IMR-90 (cell line): ENCODE data around the gene ABHD3. TPM values are rescaled to one million over a fixed set of nuclear protein-coding genes. Genes with fewer than 3 reads are reported as not detected.

Source experiments
- ATAC-seq: fragments of 200-7000 bp; cut with Tn5 transposase; 2 replicates; pipeline ENCODE4 v1.9.1; 2020; ENCODE audit warnings: low read depth, mild to moderate bottlenecking, moderate library complexity
- BruUV-seq: library from RNA; stranded (reverse); fragments of 400-500 nt; replicated peaks from 2 replicates; lab custom pipeline; 2021; lab: Mats Ljungman, UMichigan
- CTCF ChIA-PET: fragments of 300-600 bp; formaldehyde crosslinking; extraction: SDS; loops from one replicate; lab custom pipeline; 2021; ENCODE audit warnings: antibody characterized with exemption; lab: Yijun Ruan, JAX
- POLR2A ChIA-PET: fragments of 300-600 bp; sonication (Branson Sonifier 250); formaldehyde crosslinking; loops from one replicate; lab custom pipeline; 2022; ENCODE audit warnings: antibody characterized with exemption; ENCODE audit not compliant: unreplicated experiment; lab: Charles Lee
- DNase-seq: peaks from one replicate; pipeline ENCODE4 v3.0.0; 2013
- H2AFZ ChIP-seq: replicated peaks from 2 replicates; pipeline ENCODE3; 2013; ENCODE audit warnings: low read length, mild to moderate bottlenecking; ENCODE audit not compliant: poor library complexity
- H2AK5ac ChIP-seq: 2 replicates; pipeline ENCODE4 v1.6.1; 2013; ENCODE audit warnings: low read depth, low read length, inconsistent platforms
- H2AK9ac ChIP-seq: replicated peaks from 2 replicates; pipeline ENCODE3; 2013; ENCODE audit warnings: mild to moderate bottlenecking, low read depth, low read length, moderate library complexity; ENCODE audit not compliant: poor library complexity
- H2BK120ac ChIP-seq: 2 replicates; pipeline ENCODE4 v1.6.1; 2013; ENCODE audit warnings: low read depth, low read length, inconsistent platforms
- H2BK15ac ChIP-seq: 3 replicates; pipeline ENCODE4 v1.6.1; 2013; ENCODE audit warnings: low read depth, low read length, inconsistent platforms
- H2BK20ac ChIP-seq: 2 replicates; pipeline ENCODE4 v1.6.1; 2013; ENCODE audit warnings: low read depth, mild to moderate bottlenecking, inconsistent platforms, low read length, moderate library complexity
- H2BK5ac ChIP-seq: 2 replicates; pipeline ENCODE4 v1.6.1; 2013; ENCODE audit warnings: mild to moderate bottlenecking, low read depth, low read length, inconsistent platforms; ENCODE audit not compliant: poor library complexity, severe bottlenecking
- H3K14ac ChIP-seq: replicated peaks from 2 replicates; pipeline ENCODE4 v1.6.1; 2013; ENCODE audit warnings: low read depth, low read length, inconsistent platforms
- H3K18ac ChIP-seq: 2 replicates; pipeline ENCODE4 v1.6.1; 2013; ENCODE audit warnings: low read depth, low read length, control low read depth
- H3K23ac ChIP-seq: 2 replicates; pipeline ENCODE4 v1.6.1; 2013; ENCODE audit warnings: low read depth, low read length, inconsistent platforms
- H3K27ac ChIP-seq: 2 replicates; pipeline ENCODE4 v1.5.1; 2013; ENCODE audit warnings: mild to moderate bottlenecking, control low read depth, low read length; ENCODE audit not compliant: insufficient read depth
- H3K27me3 ChIP-seq: 2 replicates; pipeline ENCODE4 v1.6.1; 2013; ENCODE audit warnings: low read length; ENCODE audit not compliant: control insufficient read depth, insufficient read depth
- H3K36me3 ChIP-seq: 2 replicates; pipeline ENCODE4 v1.6.1; 2013; ENCODE audit warnings: low read length, mixed read lengths; ENCODE audit not compliant: control insufficient read depth, insufficient read depth
- H3K4ac ChIP-seq: 2 replicates; pipeline ENCODE4 v1.6.1; 2013; ENCODE audit warnings: low read depth, low read length, inconsistent platforms
- H3K4me1 ChIP-seq: 2 replicates; pipeline ENCODE4 v1.6.1; 2013; ENCODE audit warnings: low read length, mixed read lengths; ENCODE audit not compliant: control insufficient read depth, insufficient read depth
- H3K4me2 ChIP-seq: 2 replicates; pipeline ENCODE4 v1.6.1; 2013; ENCODE audit warnings: low read depth, mild to moderate bottlenecking, control low read depth, low read length, moderate library complexity
- H3K4me3 ChIP-seq: 2 replicates; pipeline ENCODE4 v1.5.1; 2013; ENCODE audit warnings: low read depth, mild to moderate bottlenecking, control low read depth, low read length, moderate library complexity; ENCODE audit not compliant: insufficient read depth
- H3K56ac ChIP-seq: 2 replicates; pipeline ENCODE4 v1.6.1; 2013; ENCODE audit warnings: low read length, inconsistent platforms; ENCODE audit not compliant: insufficient read depth; ENCODE audit errors: extremely low read depth
- H3K79me1 ChIP-seq, 2 experiments: 2 replicates each; pipeline ENCODE4 v1.6.1; 2013; ENCODE audit warnings: low read length in 2 of 2, inconsistent platforms in 1 of 2, low read depth in 1 of 2
- H3K9ac ChIP-seq: 2 replicates; pipeline ENCODE4 v1.6.1; 2013; ENCODE audit warnings: low read depth, low read length, control low read depth
- H3K9me1 ChIP-seq: 2 replicates; pipeline ENCODE4 v1.6.1; 2013; ENCODE audit warnings: low read length, inconsistent platforms; ENCODE audit not compliant: insufficient read depth
- H3K9me3 ChIP-seq: 2 replicates; pipeline ENCODE4 v1.6.1; 2013; ENCODE audit warnings: low read length; ENCODE audit not compliant: control insufficient read depth, insufficient read depth
- H4K20me1 ChIP-seq: 2 replicates; pipeline ENCODE4 v1.6.1; 2013; ENCODE audit warnings: low read length, inconsistent platforms; ENCODE audit not compliant: insufficient read depth
- H4K5ac ChIP-seq: 2 replicates; pipeline ENCODE4 v1.6.1; 2013; ENCODE audit warnings: mild to moderate bottlenecking, low read depth, low read length, control low read depth
- H4K8ac ChIP-seq, 2 experiments: 2 replicates each; pipeline ENCODE4 v1.6.1; 2013; ENCODE audit warnings: low read depth in 2 of 2, low read length in 2 of 2, control low read depth in 1 of 2, inconsistent platforms in 1 of 2
- H4K91ac ChIP-seq: 2 replicates; pipeline ENCODE4 v1.6.1; 2013; ENCODE audit warnings: low read depth, low read length, inconsistent platforms; ENCODE audit not compliant: insufficient read depth
- MXI1 ChIP-seq: IDR thresholded peaks from 2 replicates; pipeline ENCODE4 v1.6.1; 2012; ENCODE audit warnings: low read depth, mild to moderate bottlenecking, low read length, moderate library complexity, borderline replicate concordance
- WGBS, 2 experiments: methylation state at CpG; one replicate each; pipeline versions ENCODE4 v1.1.5 to v1.1.7; 2013; ENCODE audit warnings: missing lambda C conversion rate in 2 of 2; ENCODE audit not compliant: insufficient read length in 1 of 2; ENCODE audit errors: extremely low coverage in 2 of 2; 5-methylcytosine and 5-hydroxymethylcytosine counted together
- dilution Hi-C: fragments of 300-500 bp; cut with HindIII; formaldehyde crosslinking; loops from one replicate; pipeline ENCODE4 v1.14.3; 2018; ENCODE audit warnings: low sequenced_read_pairs; ENCODE audit not compliant: unreplicated experiment
- in situ Hi-C: fragments of 300-500 bp; cut with MboI; formaldehyde crosslinking; loops from 3 replicates; pipeline ENCODE4 v1.14.3; 2019; ENCODE audit warnings: low sequenced_read_pairs, inconsistent platforms, mixed read lengths
- intact Hi-C: fragments of 100-400 bp; cut with micrococcal nuclease; formaldehyde crosslinking; loops from 2 replicates; pipeline ENCODE4 v1.10.0; 2022
- polyA plus RNA-seq, 3 experiments: library from polyadenylated mRNA; depleted of rRNA; stranded (reverse); fragments of >200 nt; gene quantifications; 2 replicates each; pipeline ENCODE4 v1.2.3, GENCODE V29; 2012; ENCODE audit warnings: low replicate concordance in 1 of 3
- total RNA-seq: library from RNA; depleted of rRNA; stranded (reverse); fragments of >200 nt; gene quantifications from 2 replicates; pipeline ENCODE4 v1.2.3, GENCODE V29; 2012
- TF ChIP-seq, protein P1 (sequence below): conservative IDR thresholded peaks from 2 replicates; pipeline ENCODE4 v1.5.1; 2012; ENCODE audit warnings: mild to moderate bottlenecking, low read depth, low read length, improper control_type of control experiment

ABHD3 gene
- total and polyA plus RNA-seq, 2 of the 4 experiments (the other 2 are of a cell fraction): 4.5 to 5.5 TPM

DNA sequence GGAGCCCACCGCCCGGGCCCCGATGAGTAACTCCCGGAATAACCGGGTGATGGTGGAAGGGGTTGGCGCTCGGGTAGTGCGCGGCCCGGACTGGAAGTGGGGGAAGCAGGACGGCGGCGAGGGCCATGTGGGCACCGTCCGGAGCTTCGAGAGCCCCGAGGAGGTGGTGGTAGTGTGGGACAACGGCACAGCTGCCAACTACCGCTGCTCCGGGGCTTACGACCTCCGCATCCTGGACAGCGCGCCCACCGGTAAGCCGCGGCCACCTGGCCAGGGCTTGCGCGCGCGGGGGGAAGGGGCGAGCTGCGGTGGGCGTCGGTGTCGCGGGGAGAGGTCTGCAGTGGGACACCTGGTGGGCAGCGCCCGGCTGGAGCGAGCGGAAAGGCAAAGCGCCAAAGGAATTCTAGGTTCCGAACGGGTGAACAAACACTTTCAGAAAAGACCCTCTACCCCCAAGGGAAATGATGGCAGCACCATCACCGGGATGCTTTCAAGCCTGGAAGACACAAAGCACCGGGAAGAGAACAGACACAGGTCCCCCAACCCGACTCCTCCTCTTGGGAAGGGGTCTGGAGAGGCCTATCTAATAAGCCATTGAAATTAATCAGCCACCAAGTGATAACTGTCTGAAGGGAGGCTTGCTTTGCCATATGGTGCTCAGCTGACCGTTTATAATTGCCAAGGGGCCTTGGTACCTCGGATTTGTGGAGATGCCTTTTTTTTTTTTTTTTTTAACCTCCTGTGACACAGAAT, 37.2 kb upstream of the ABHD3 start:
- ATAC-seq: peak; percentile 9
- H3K9me3 ChIP-seq: no peaks in the 10 kb centered on the region
- peak overlapping the region; percentile 58 for H3K9ac ChIP-seq
- in situ Hi-C loops (no loop called here), intact Hi-C loops (loop anchor here (10.0 kb wide), 2 partner anchors 113 to 127 kb away; partner anchors contain the start of gene SNRPD1), dilution Hi-C loops (no loop called here)
- CTCF ChIA-PET: interaction anchor here (1.2 to 1.4 kb wide), 2 partner anchors 10 to 37 kb away, joined by 3 to 4 read pairs; no protein-coding TSS in a partner anchor
- H4K5ac ChIP-seq: no peak overlapping the region
- WGBS, 2 experiments: 0% methylated on average over 16 of the region's 49 CpGs; no CpG with 5 or more reads in 1 of the 2 experiments
- H2AK9ac ChIP-seq: peak overlapping the region; percentile 90
- peak overlapping the region; percentile 91 for H3K23ac ChIP-seq
- H3K56ac ChIP-seq: peak overlapping the region; percentile 22; the same call in 1 of the 2 replicates
- peak overlapping the region; percentile 31; the same call in 1 of the 2 replicates for H2AK5ac ChIP-seq
- no peaks in the 10 kb centered on the region for H3K27me3 ChIP-seq
- H3K4me2 ChIP-seq: peak overlapping the region; percentile 85
- POLR2A ChIA-PET: interaction anchor here (0.6 kb wide), 1 partner anchor 24 kb away, joined by 4 read pairs; no protein-coding TSS in a partner anchor
- H4K8ac ChIP-seq: peak overlapping the region in 1 of 2 experiments; percentile 39; a peak in 1 of 4 replicates
- H2BK5ac ChIP-seq: no peak overlapping the region
- no peak overlapping the region for H2BK120ac ChIP-seq
- DNase-seq: peak; percentile 9
- H3K4ac ChIP-seq: peak overlapping the region; percentile 36; the same call in 1 of the 2 replicates
- peak overlapping the region; percentile 72 for H3K14ac ChIP-seq
- peak overlapping the region; percentile 97 for H2AFZ ChIP-seq
- H4K91ac ChIP-seq: no peak overlapping the region
- TF ChIP-seq MXI1: 0 out of 2 replicates have a peak, but pooled peaks have one; percentile 32
- TF ChIP-seq, protein P1, sequence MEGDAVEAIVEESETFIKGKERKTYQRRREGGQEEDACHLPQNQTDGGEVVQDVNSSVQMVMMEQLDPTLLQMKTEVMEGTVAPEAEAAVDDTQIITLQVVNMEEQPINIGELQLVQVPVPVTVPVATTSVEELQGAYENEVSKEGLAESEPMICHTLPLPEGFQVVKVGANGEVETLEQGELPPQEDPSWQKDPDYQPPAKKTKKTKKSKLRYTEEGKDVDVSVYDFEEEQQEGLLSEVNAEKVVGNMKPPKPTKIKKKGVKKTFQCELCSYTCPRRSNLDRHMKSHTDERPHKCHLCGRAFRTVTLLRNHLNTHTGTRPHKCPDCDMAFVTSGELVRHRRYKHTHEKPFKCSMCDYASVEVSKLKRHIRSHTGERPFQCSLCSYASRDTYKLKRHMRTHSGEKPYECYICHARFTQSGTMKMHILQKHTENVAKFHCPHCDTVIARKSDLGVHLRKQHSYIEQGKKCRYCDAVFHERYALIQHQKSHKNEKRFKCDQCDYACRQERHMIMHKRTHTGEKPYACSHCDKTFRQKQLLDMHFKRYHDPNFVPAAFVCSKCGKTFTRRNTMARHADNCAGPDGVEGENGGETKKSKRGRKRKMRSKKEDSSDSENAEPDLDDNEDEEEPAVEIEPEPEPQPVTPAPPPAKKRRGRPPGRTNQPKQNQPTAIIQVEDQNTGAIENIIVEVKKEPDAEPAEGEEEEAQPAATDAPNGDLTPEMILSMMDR: no peak
- H4K20me1 ChIP-seq: peaks cover 24% of the 10 kb centered on the region; the same call in 1 of the 2 replicates
- peak overlapping the region; percentile 70 for H3K27ac ChIP-seq
- no peak overlapping the region for H3K18ac ChIP-seq
- H3K4me1 ChIP-seq: no peaks in the 10 kb centered on the region; the same call in 1 of the 2 replicates
- peaks cover 14 to 43% of the 10 kb centered on the region in 2 experiments for H3K79me1 ChIP-seq
- H3K4me3 ChIP-seq: peak overlapping the region; percentile 78
- no peaks in the 10 kb centered on the region for H3K9me1 ChIP-seq
- no peak overlapping the region for H2BK20ac ChIP-seq
- no TSS peak for BruUV-seq
- no peaks in the 10 kb centered on the region; the same call in 1 of the 2 replicates for H3K36me3 ChIP-seq
- H2BK15ac ChIP-seq: no peak overlapping the region
